GM12891 (cell line): Measurements from ENCODE around the gene TRAPPC14.

Source experiments
- POLR2A ChIP-seq: IDR thresholded peaks from 2 replicates; pipeline ENCODE4 v1.6.1; 2011; ENCODE audit warnings: low read depth, low read length, control low read depth
- POLR2AphosphoS5 ChIP-seq: IDR thresholded peaks from 2 replicates; pipeline ENCODE4 v1.6.1; 2011; ENCODE audit warnings: low read depth, low read length, control low read depth
- POU2F2 ChIP-seq: IDR thresholded peaks from 2 replicates; pipeline ENCODE4 v1.6.1; 2011; ENCODE audit warnings: low read depth, mild to moderate bottlenecking, control low read depth, low read length, moderate library complexity
- SPI1 ChIP-seq: IDR thresholded peaks from 2 replicates; pipeline ENCODE4 v1.6.1; 2011; ENCODE audit warnings: low read depth, low read length, control low read depth
- TAF1 ChIP-seq: IDR thresholded peaks from 2 replicates; pipeline ENCODE4 v1.6.1; 2011; ENCODE audit warnings: low read depth, low read length, control low read depth

- TF ChIP-seq TAF1 (no peak), POLR2A (no peak), SPI1 (no peak), POLR2AphosphoS5 (no peak), POU2F2 (no peak)
Measured at GRCh38 chr7:100148225-100148558, 10.3 kb downstream of the TRAPPC14 start.
